Measurements from ENCODE around the gene DAZAP2.
A peak's percentile ranks its signal among the peaks of the same experiment; 100 is the strongest.

Gene DAZAP2

DNA sequence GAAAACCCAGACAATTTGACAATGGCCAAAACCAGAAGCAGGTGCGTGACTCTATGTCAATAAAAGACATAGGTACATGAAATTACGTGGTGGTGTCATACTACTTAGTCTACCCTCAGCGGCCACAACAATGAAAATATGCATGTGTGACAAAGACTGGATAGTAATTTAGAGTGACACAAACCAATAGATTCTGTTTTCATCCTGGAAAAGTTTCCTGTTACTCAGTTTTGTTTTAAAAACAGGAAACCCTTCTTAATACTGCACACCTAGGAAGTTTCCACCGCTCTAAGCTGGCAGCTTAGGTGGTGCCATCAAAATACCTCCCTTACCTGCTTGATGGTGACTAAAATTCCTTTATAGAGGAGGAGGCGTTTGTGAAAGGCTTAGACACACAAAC lies 35.9 kb upstream of the DAZAP2 start:
- Histone ChIP-seq H3K27me3 (replicated peaks in 2 of 5; ENCODE audit: control insufficient read depth in 4 of 5, insufficient read depth in 5 of 5, low read length in 4 of 5) (no peaks in the 10 kb centered on the region), H3K4me3 (ENCODE audit: control insufficient read depth in 1 of 7, extremely low read depth in 1 of 7, insufficient read depth in 4 of 7, low read depth in 2 of 7, low read length in 6 of 7) (no peak overlapping the region), H3K4me1 (ENCODE audit: control extremely low read depth in 1 of 4, control insufficient read depth in 4 of 4, insufficient read depth in 4 of 4, low read length in 3 of 4) (no peaks in the 10 kb centered on the region), H3K9me3 (ENCODE audit: control extremely low read depth in 1 of 5, control insufficient read depth in 4 of 5, insufficient read depth in 2 of 5, low read depth in 1 of 5, low read length in 4 of 5) (no peaks in the 10 kb centered on the region), H3K36me3 (ENCODE audit: control insufficient read depth in 4 of 4, insufficient read depth in 4 of 4, low read length in 3 of 4) (peaks cover 0 to 1% (median 0%) of the 10 kb centered on the region in 4 experiments), H3K27ac (ENCODE audit: insufficient read depth in 1 of 2, low read depth in 1 of 2, low read length in 2 of 2, poor library complexity in 1 of 2, severe bottlenecking in 2 of 2) (no peak overlapping the region)
- CTCF ChIA-PET: no interaction called here
- DNase-seq: no peak
- 80% methylated on average over 1 of the region's 5 CpGs for WGBS (ENCODE audit: insufficient coverage)
- POLR2A ChIA-PET: no interaction called here

DNA sequence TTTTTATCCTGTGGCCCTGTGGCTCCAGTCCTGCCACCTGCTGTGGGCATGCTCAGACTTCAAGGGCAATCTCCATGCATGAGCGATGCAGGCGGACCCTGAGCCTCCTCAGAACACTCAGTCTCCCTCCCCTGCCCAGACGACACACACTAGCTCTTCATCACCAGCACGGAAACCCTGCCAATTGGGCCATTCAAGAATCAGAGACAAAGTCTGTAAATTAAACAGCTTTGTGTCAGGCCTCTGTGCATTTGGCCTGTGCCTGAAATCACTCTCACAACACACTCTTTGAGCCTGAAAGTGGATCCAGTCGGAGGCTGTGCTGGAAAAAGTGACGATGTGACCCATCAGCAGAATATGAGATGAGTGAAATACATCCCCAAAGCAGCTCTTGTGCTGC lies 33.3 kb upstream of the DAZAP2 start:
- Histone ChIP-seq H3K9me3 (ENCODE audit: control extremely low read depth in 1 of 5, control insufficient read depth in 4 of 5, insufficient read depth in 2 of 5, low read depth in 1 of 5, low read length in 4 of 5) (no peaks in the 10 kb centered on the region), H3K27ac (ENCODE audit: insufficient read depth in 1 of 2, low read depth in 1 of 2, low read length in 2 of 2, poor library complexity in 1 of 2, severe bottlenecking in 2 of 2) (no peak overlapping the region), H3K4me3 (ENCODE audit: control insufficient read depth in 1 of 7, extremely low read depth in 1 of 7, insufficient read depth in 4 of 7, low read depth in 2 of 7, low read length in 6 of 7) (no peak overlapping the region), H3K27me3 (replicated peaks in 2 of 5; ENCODE audit: control insufficient read depth in 4 of 5, insufficient read depth in 5 of 5, low read length in 4 of 5) (no peaks in the 10 kb centered on the region), H3K36me3 (ENCODE audit: control insufficient read depth in 4 of 4, insufficient read depth in 4 of 4, low read length in 3 of 4) (no peaks in the 10 kb centered on the region), H3K4me1 (ENCODE audit: control extremely low read depth in 1 of 4, control insufficient read depth in 4 of 4, insufficient read depth in 4 of 4, low read length in 3 of 4) (no peaks in the 10 kb centered on the region)
- ChIA-PET CTCF (interaction anchor here (1.0 kb wide), 1 partner anchor 9 kb away, joined by 3 read pairs; no protein-coding TSS in a partner anchor), POLR2A (interaction anchor here (1.6 kb wide), 1 partner anchor 17 kb away, joined by 4 read pairs; no protein-coding TSS in a partner anchor)
- DNase-seq: no peak
- WGBS (ENCODE audit: insufficient coverage): 100% methylated on average over 6 of the region's 6 CpGs

GRCh38 chr12:51208016-51208660 lies 30.5 kb upstream of the DAZAP2 start:
- Histone ChIP-seq H3K9me3 (ENCODE audit: control extremely low read depth in 1 of 5, control insufficient read depth in 4 of 5, insufficient read depth in 2 of 5, low read depth in 1 of 5, low read length in 4 of 5) (no peaks in the 10 kb centered on the region), H3K4me1 (ENCODE audit: control extremely low read depth in 1 of 4, control insufficient read depth in 4 of 4, insufficient read depth in 4 of 4, low read length in 3 of 4) (no peaks in the 10 kb centered on the region), H3K27ac (ENCODE audit: insufficient read depth in 1 of 2, low read depth in 1 of 2, low read length in 2 of 2, poor library complexity in 1 of 2, severe bottlenecking in 2 of 2) (no peak overlapping the region), H3K36me3 (ENCODE audit: control insufficient read depth in 4 of 4, insufficient read depth in 4 of 4, low read length in 3 of 4) (no peaks in the 10 kb centered on the region), H3K4me3 (ENCODE audit: control insufficient read depth in 1 of 7, extremely low read depth in 1 of 7, insufficient read depth in 4 of 7, low read depth in 2 of 7, low read length in 6 of 7) (no peak overlapping the region), H3K27me3 (replicated peaks in 2 of 5; ENCODE audit: control insufficient read depth in 4 of 5, insufficient read depth in 5 of 5, low read length in 4 of 5) (no peaks in the 10 kb centered on the region)
- ChIA-PET CTCF (interaction anchor here (1.3 kb wide), 1 partner anchor 12 kb away, joined by 3 read pairs; no protein-coding TSS in a partner anchor), POLR2A (no interaction called here)
- 97% methylated on average over 4 of the region's 7 CpGs for WGBS (ENCODE audit: insufficient coverage)
- no peak for DNase-seq

- ChIA-PET POLR2A (no interaction called here), CTCF (interaction anchor here (1.3 kb wide), 1 partner anchor 13 kb away, joined by 3 read pairs; no protein-coding TSS in a partner anchor)
- H3K4me1 ChIP-seq (ENCODE audit: control extremely low read depth in 1 of 4, control insufficient read depth in 4 of 4, insufficient read depth in 4 of 4, low read length in 3 of 4): no peaks in the 10 kb centered on the region
- no peak overlapping the region for H3K4me3 ChIP-seq (ENCODE audit: control insufficient read depth in 1 of 7, extremely low read depth in 1 of 7, insufficient read depth in 4 of 7, low read depth in 2 of 7, low read length in 6 of 7)
- WGBS (ENCODE audit: insufficient coverage): no CpG with 5 or more reads among the region's 2 CpGs
- DNase-seq: no peak
- no peaks in the 10 kb centered on the region for H3K36me3 ChIP-seq (ENCODE audit: control insufficient read depth in 4 of 4, insufficient read depth in 4 of 4, low read length in 3 of 4)
- H3K9me3 ChIP-seq (ENCODE audit: control extremely low read depth in 1 of 5, control insufficient read depth in 4 of 5, insufficient read depth in 2 of 5, low read depth in 1 of 5, low read length in 4 of 5): no peaks in the 10 kb centered on the region
- no peak overlapping the region for H3K27ac ChIP-seq (ENCODE audit: insufficient read depth in 1 of 2, low read depth in 1 of 2, low read length in 2 of 2, poor library complexity in 1 of 2, severe bottlenecking in 2 of 2)
- no peaks in the 10 kb centered on the region for H3K27me3 ChIP-seq (replicated peaks in 2 of 5; ENCODE audit: control insufficient read depth in 4 of 5, insufficient read depth in 5 of 5, low read length in 4 of 5)
Measured at GRCh38 chr12:51209259-51209658, 29.4 kb upstream of the DAZAP2 start.

DNA sequence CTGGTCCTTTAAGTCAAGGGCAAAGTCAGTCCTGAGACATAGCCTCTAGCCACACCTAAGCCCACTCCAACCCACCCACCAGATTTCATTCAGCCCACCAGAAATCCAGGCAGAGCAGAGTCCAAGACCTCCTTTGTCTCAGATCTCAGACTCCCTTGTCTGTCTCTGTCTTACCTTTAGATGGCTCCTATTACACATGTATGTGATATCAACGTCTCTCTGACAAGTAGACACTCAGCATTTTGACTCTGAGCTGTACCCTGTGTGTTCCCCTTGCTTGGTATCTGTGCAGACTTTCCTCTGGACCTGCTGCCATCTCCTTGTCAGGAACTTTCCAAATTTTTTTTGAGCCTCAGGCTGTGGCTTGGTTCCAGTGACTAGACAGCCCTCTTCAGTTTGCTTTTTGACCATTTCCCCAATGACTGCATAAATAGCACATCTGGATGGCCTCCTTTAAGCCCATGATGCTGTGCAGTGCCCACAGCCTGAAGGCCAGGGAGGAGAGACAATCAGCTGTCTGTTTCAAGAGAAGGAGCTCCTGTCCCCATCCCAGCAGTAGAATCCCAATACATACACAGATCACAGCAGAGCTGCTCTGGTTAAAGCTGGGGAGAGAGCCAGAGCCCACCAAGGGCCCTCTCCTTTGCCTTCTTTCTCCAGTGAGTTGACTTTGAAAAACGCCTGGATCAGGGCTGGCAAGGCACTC lies 27.8 kb upstream of the DAZAP2 start:
- 85% methylated on average over 2 of the region's 2 CpGs for WGBS (ENCODE audit: insufficient coverage)
- H3K27ac ChIP-seq (ENCODE audit: insufficient read depth in 1 of 2, low read depth in 1 of 2, low read length in 2 of 2, poor library complexity in 1 of 2, severe bottlenecking in 2 of 2): no peak overlapping the region

GRCh38 chr12:51214895-51215294 lies 23.7 kb upstream of the DAZAP2 start:
- Histone ChIP-seq H3K4me3 (ENCODE audit: control insufficient read depth in 1 of 7, extremely low read depth in 1 of 7, insufficient read depth in 4 of 7, low read depth in 2 of 7, low read length in 6 of 7) (no peak overlapping the region), H3K27ac (ENCODE audit: insufficient read depth in 1 of 2, low read depth in 1 of 2, low read length in 2 of 2, poor library complexity in 1 of 2, severe bottlenecking in 2 of 2) (no peak overlapping the region), H3K4me1 (ENCODE audit: control extremely low read depth in 1 of 4, control insufficient read depth in 4 of 4, insufficient read depth in 4 of 4, low read length in 3 of 4) (peaks cover 3 to 19% (median 16%) of the 10 kb centered on the region in 4 experiments), H3K9me3 (ENCODE audit: control extremely low read depth in 1 of 5, control insufficient read depth in 4 of 5, insufficient read depth in 2 of 5, low read depth in 1 of 5, low read length in 4 of 5) (no peaks in the 10 kb centered on the region), H3K27me3 (replicated peaks in 2 of 5; ENCODE audit: control insufficient read depth in 4 of 5, insufficient read depth in 5 of 5, low read length in 4 of 5) (no peaks in the 10 kb centered on the region), H3K36me3 (ENCODE audit: control insufficient read depth in 4 of 4, insufficient read depth in 4 of 4, low read length in 3 of 4) (no peaks in the 10 kb centered on the region)
- 97% methylated on average over 5 of the region's 5 CpGs for WGBS (ENCODE audit: insufficient coverage)
- DNase-seq: no peak
- CTCF ChIA-PET: interaction anchor here (0.6 to 1.2 kb wide), 2 partner anchors 24 to 183 kb away, joined by 3 read pairs; no protein-coding TSS in a partner anchor
- POLR2A ChIA-PET: no interaction called here

More for the DNA sequence above, 27.8 kb upstream of the DAZAP2 start:
- no peaks in the 10 kb centered on the region for H3K9me3 ChIP-seq (ENCODE audit: control extremely low read depth in 1 of 5, control insufficient read depth in 4 of 5, insufficient read depth in 2 of 5, low read depth in 1 of 5, low read length in 4 of 5)
- no peak for DNase-seq
- H3K36me3 ChIP-seq (ENCODE audit: control insufficient read depth in 4 of 4, insufficient read depth in 4 of 4, low read length in 3 of 4): no peaks in the 10 kb centered on the region
- ChIA-PET CTCF (interaction anchor here (0.8 kb wide), 1 partner anchor 12 kb away, joined by 3 read pairs; no protein-coding TSS in a partner anchor), POLR2A (no interaction called here)
- H3K27me3 ChIP-seq (replicated peaks in 2 of 5; ENCODE audit: control insufficient read depth in 4 of 5, insufficient read depth in 5 of 5, low read length in 4 of 5): no peaks in the 10 kb centered on the region
- no peaks in the 10 kb centered on the region for H3K4me1 ChIP-seq (ENCODE audit: control extremely low read depth in 1 of 4, control insufficient read depth in 4 of 4, insufficient read depth in 4 of 4, low read length in 3 of 4)
- H3K4me3 ChIP-seq (ENCODE audit: control insufficient read depth in 1 of 7, extremely low read depth in 1 of 7, insufficient read depth in 4 of 7, low read depth in 2 of 7, low read length in 6 of 7): no peak overlapping the region

- 86% methylated on average over 1 of the region's 7 CpGs for WGBS (ENCODE audit: insufficient coverage)
- ChIA-PET POLR2A (interaction anchor here (0.7 to 2.6 kb wide), 2 partner anchors 22 to 106 kb away, joined by 3 to 24 read pairs; partner anchors contain the start of gene DAZAP2), CTCF (interaction anchor here (1.4 to 2.1 kb wide), 2 partner anchors 13 to 23 kb away, joined by 4 to 10 read pairs; partner anchors contain the start of gene DAZAP2)
- peaks cover 3 to 19% (median 16%) of the 10 kb centered on the region in 4 experiments for H3K4me1 ChIP-seq (ENCODE audit: control extremely low read depth in 1 of 4, control insufficient read depth in 4 of 4, insufficient read depth in 4 of 4, low read length in 3 of 4)
- H3K27me3 ChIP-seq (replicated peaks in 2 of 5; ENCODE audit: control insufficient read depth in 4 of 5, insufficient read depth in 5 of 5, low read length in 4 of 5): no peaks in the 10 kb centered on the region
- no peak for DNase-seq
- H3K36me3 ChIP-seq (ENCODE audit: control insufficient read depth in 4 of 4, insufficient read depth in 4 of 4, low read length in 3 of 4): no peaks in the 10 kb centered on the region
- H3K4me3 ChIP-seq (ENCODE audit: control insufficient read depth in 1 of 7, extremely low read depth in 1 of 7, insufficient read depth in 4 of 7, low read depth in 2 of 7, low read length in 6 of 7): peak overlapping the region in 4 of 7 experiments; percentile 78 to 90 (median 84)
- no peaks in the 10 kb centered on the region for H3K9me3 ChIP-seq (ENCODE audit: control extremely low read depth in 1 of 5, control insufficient read depth in 4 of 5, insufficient read depth in 2 of 5, low read depth in 1 of 5, low read length in 4 of 5)
- H3K27ac ChIP-seq (ENCODE audit: insufficient read depth in 1 of 2, low read depth in 1 of 2, low read length in 2 of 2, poor library complexity in 1 of 2, severe bottlenecking in 2 of 2): peak overlapping the region in 1 of 2 experiments; percentile 43
Measured at GRCh38 chr12:51216642-51217041, 22.0 kb upstream of the DAZAP2 start.
